ENCODE measurements around the gene ABCA3.

GRCh38 chr16:2371421-2371820 lies 30.9 kb upstream of the ABCA3 start:
- no peak for TF ChIP-seq CTCF (conservative IDR thresholded peaks at IDR 0.05; ENCODE audit: low read depth in 2 of 2)
- TF ChIP-seq POLR2AphosphoS5 (IDR thresholded peaks at IDR 0.05; ENCODE audit: low read depth), result no peak
- TF ChIP-seq EZH2 (IDR thresholded peaks at IDR 0.05; ENCODE audit: low read depth, unreplicated experiment), result no peak
- no peak for TF ChIP-seq CREB1 (CRISPR knock-in tag; IDR thresholded peaks at IDR 0.05; ENCODE audit: low read depth)
- no peak for TF ChIP-seq REST (IDR thresholded peaks at IDR 0.05; ENCODE audit: unreplicated experiment)
- no peak for TF ChIP-seq EZH2phosphoT487 (IDR thresholded peaks at IDR 0.05; ENCODE audit: unreplicated experiment)
